IMR-90 (cell line): ENCODE results near the gene SLIT1. TPM values are rescaled to one million over a fixed set of nuclear protein-coding genes. Genes with fewer than 3 reads are reported as not detected.

Experiments used
- ATAC-seq: fragments of 200-7000 bp; cut with Tn5 transposase; 2 replicates; pipeline ENCODE4 v1.9.1; 2020; ENCODE audit warnings: low read depth, mild to moderate bottlenecking, moderate library complexity
- BruUV-seq: library from RNA; stranded (reverse); fragments of 400-500 nt; replicated peaks from 2 replicates; lab custom pipeline; 2021; lab: Mats Ljungman, UMichigan
- CTCF ChIA-PET: fragments of 300-600 bp; formaldehyde crosslinking; extraction: SDS; loops from one replicate; lab custom pipeline; 2021; ENCODE audit warnings: antibody characterized with exemption; lab: Yijun Ruan, JAX
- POLR2A ChIA-PET: fragments of 300-600 bp; sonication (Branson Sonifier 250); formaldehyde crosslinking; loops from one replicate; lab custom pipeline; 2022; ENCODE audit warnings: antibody characterized with exemption; ENCODE audit not compliant: unreplicated experiment; lab: Charles Lee
- DNase-seq: peaks from one replicate; pipeline ENCODE4 v3.0.0; 2013
- H2AFZ ChIP-seq: replicated peaks from 2 replicates; pipeline ENCODE3; 2013; ENCODE audit warnings: low read length, mild to moderate bottlenecking; ENCODE audit not compliant: poor library complexity
- H2AK5ac ChIP-seq: 2 replicates; pipeline ENCODE4 v1.6.1; 2013; ENCODE audit warnings: low read depth, low read length, inconsistent platforms
- H2AK9ac ChIP-seq: replicated peaks from 2 replicates; pipeline ENCODE3; 2013; ENCODE audit warnings: mild to moderate bottlenecking, low read depth, low read length, moderate library complexity; ENCODE audit not compliant: poor library complexity
- H2BK120ac ChIP-seq: 2 replicates; pipeline ENCODE4 v1.6.1; 2013; ENCODE audit warnings: low read depth, low read length, inconsistent platforms
- H2BK15ac ChIP-seq: 3 replicates; pipeline ENCODE4 v1.6.1; 2013; ENCODE audit warnings: low read depth, low read length, inconsistent platforms
- H2BK20ac ChIP-seq: 2 replicates; pipeline ENCODE4 v1.6.1; 2013; ENCODE audit warnings: low read depth, mild to moderate bottlenecking, inconsistent platforms, low read length, moderate library complexity
- H2BK5ac ChIP-seq: 2 replicates; pipeline ENCODE4 v1.6.1; 2013; ENCODE audit warnings: mild to moderate bottlenecking, low read depth, low read length, inconsistent platforms; ENCODE audit not compliant: poor library complexity, severe bottlenecking
- H3K14ac ChIP-seq: replicated peaks from 2 replicates; pipeline ENCODE4 v1.6.1; 2013; ENCODE audit warnings: low read depth, low read length, inconsistent platforms
- H3K18ac ChIP-seq: 2 replicates; pipeline ENCODE4 v1.6.1; 2013; ENCODE audit warnings: low read depth, low read length, control low read depth
- H3K23ac ChIP-seq: 2 replicates; pipeline ENCODE4 v1.6.1; 2013; ENCODE audit warnings: low read depth, low read length, inconsistent platforms
- H3K27ac ChIP-seq: 2 replicates; pipeline ENCODE4 v1.5.1; 2013; ENCODE audit warnings: mild to moderate bottlenecking, control low read depth, low read length; ENCODE audit not compliant: insufficient read depth
- H3K27me3 ChIP-seq: 2 replicates; pipeline ENCODE4 v1.6.1; 2013; ENCODE audit warnings: low read length; ENCODE audit not compliant: control insufficient read depth, insufficient read depth
- H3K36me3 ChIP-seq: 2 replicates; pipeline ENCODE4 v1.6.1; 2013; ENCODE audit warnings: low read length, mixed read lengths; ENCODE audit not compliant: control insufficient read depth, insufficient read depth
- H3K4ac ChIP-seq: 2 replicates; pipeline ENCODE4 v1.6.1; 2013; ENCODE audit warnings: low read depth, low read length, inconsistent platforms
- H3K4me1 ChIP-seq: 2 replicates; pipeline ENCODE4 v1.6.1; 2013; ENCODE audit warnings: low read length, mixed read lengths; ENCODE audit not compliant: control insufficient read depth, insufficient read depth
- H3K4me2 ChIP-seq: 2 replicates; pipeline ENCODE4 v1.6.1; 2013; ENCODE audit warnings: low read depth, mild to moderate bottlenecking, control low read depth, low read length, moderate library complexity
- H3K4me3 ChIP-seq: 2 replicates; pipeline ENCODE4 v1.5.1; 2013; ENCODE audit warnings: low read depth, mild to moderate bottlenecking, control low read depth, low read length, moderate library complexity; ENCODE audit not compliant: insufficient read depth
- H3K56ac ChIP-seq: 2 replicates; pipeline ENCODE4 v1.6.1; 2013; ENCODE audit warnings: low read length, inconsistent platforms; ENCODE audit not compliant: insufficient read depth; ENCODE audit errors: extremely low read depth
- H3K79me1 ChIP-seq, 2 experiments: 2 replicates each; pipeline ENCODE4 v1.6.1; 2013; ENCODE audit warnings: low read length in 2 of 2, inconsistent platforms in 1 of 2, low read depth in 1 of 2
- H3K9ac ChIP-seq: 2 replicates; pipeline ENCODE4 v1.6.1; 2013; ENCODE audit warnings: low read depth, low read length, control low read depth
- H3K9me1 ChIP-seq: 2 replicates; pipeline ENCODE4 v1.6.1; 2013; ENCODE audit warnings: low read length, inconsistent platforms; ENCODE audit not compliant: insufficient read depth
- H3K9me3 ChIP-seq: 2 replicates; pipeline ENCODE4 v1.6.1; 2013; ENCODE audit warnings: low read length; ENCODE audit not compliant: control insufficient read depth, insufficient read depth
- H4K20me1 ChIP-seq: 2 replicates; pipeline ENCODE4 v1.6.1; 2013; ENCODE audit warnings: low read length, inconsistent platforms; ENCODE audit not compliant: insufficient read depth
- H4K5ac ChIP-seq: 2 replicates; pipeline ENCODE4 v1.6.1; 2013; ENCODE audit warnings: mild to moderate bottlenecking, low read depth, low read length, control low read depth
- H4K8ac ChIP-seq, 2 experiments: 2 replicates each; pipeline ENCODE4 v1.6.1; 2013; ENCODE audit warnings: low read depth in 2 of 2, low read length in 2 of 2, control low read depth in 1 of 2, inconsistent platforms in 1 of 2
- H4K91ac ChIP-seq: 2 replicates; pipeline ENCODE4 v1.6.1; 2013; ENCODE audit warnings: low read depth, low read length, inconsistent platforms; ENCODE audit not compliant: insufficient read depth
- CHD1 ChIP-seq: IDR thresholded peaks from 2 replicates; pipeline ENCODE4 v1.6.1; 2012; ENCODE audit warnings: low read depth, low read length, improper control_type of control experiment
- FOS ChIP-seq: fragments of 150-350 bp; IDR thresholded peaks from 2 replicates; pipeline ENCODE4 v1.6.1; 2016; ENCODE audit warnings: low read depth, low read length
- MAFK ChIP-seq: IDR thresholded peaks from 2 replicates; pipeline ENCODE4 v1.6.1; 2012; ENCODE audit warnings: low read depth, low read length, improper control_type of control experiment
- MAZ ChIP-seq: IDR thresholded peaks from 2 replicates; pipeline ENCODE4 v1.6.1; 2012; ENCODE audit warnings: low read depth, mild to moderate bottlenecking, low read length, improper control_type of control experiment, moderate library complexity, borderline replicate concordance
- MXI1 ChIP-seq: IDR thresholded peaks from 2 replicates; pipeline ENCODE4 v1.6.1; 2012; ENCODE audit warnings: low read depth, mild to moderate bottlenecking, low read length, moderate library complexity, borderline replicate concordance
- NFE2L2 ChIP-seq: fragments of 150-350 bp; IDR thresholded peaks from 2 replicates; pipeline ENCODE4 v1.6.1; 2016; ENCODE audit warnings: low read depth, mild to moderate bottlenecking, low read length
- POLR2A ChIP-seq: IDR thresholded peaks from 2 replicates; pipeline ENCODE4 v1.6.1; 2012; ENCODE audit warnings: mild to moderate bottlenecking, low read depth, low read length
- RFX5 ChIP-seq: IDR thresholded peaks from 2 replicates; pipeline ENCODE4 v1.8.0; 2012; ENCODE audit warnings: low read depth, mild to moderate bottlenecking, low read length, moderate library complexity
- SMC3 ChIP-seq: fragments of 150-350 bp; IDR thresholded peaks from 2 replicates; pipeline ENCODE4 v1.6.1; 2016; ENCODE audit warnings: low read depth, mild to moderate bottlenecking, antibody characterized with exemption, low read length, moderate library complexity
- WGBS, 2 experiments: methylation state at CpG; one replicate each; pipeline versions ENCODE4 v1.1.5 to v1.1.7; 2013; ENCODE audit warnings: missing lambda C conversion rate in 2 of 2; ENCODE audit not compliant: insufficient read length in 1 of 2; ENCODE audit errors: extremely low coverage in 2 of 2; 5-methylcytosine and 5-hydroxymethylcytosine counted together
- dilution Hi-C: fragments of 300-500 bp; cut with HindIII; formaldehyde crosslinking; loops from one replicate; pipeline ENCODE4 v1.14.3; 2018; ENCODE audit warnings: low sequenced_read_pairs; ENCODE audit not compliant: unreplicated experiment
- in situ Hi-C: fragments of 300-500 bp; cut with MboI; formaldehyde crosslinking; loops from 3 replicates; pipeline ENCODE4 v1.14.3; 2019; ENCODE audit warnings: low sequenced_read_pairs, inconsistent platforms, mixed read lengths
- intact Hi-C: fragments of 100-400 bp; cut with micrococcal nuclease; formaldehyde crosslinking; loops from 2 replicates; pipeline ENCODE4 v1.10.0; 2022
- polyA plus RNA-seq, 3 experiments: library from polyadenylated mRNA; depleted of rRNA; stranded (reverse); fragments of >200 nt; gene quantifications; 2 replicates each; pipeline ENCODE4 v1.2.3, GENCODE V29; 2012; ENCODE audit warnings: low replicate concordance in 1 of 3
- total RNA-seq: library from RNA; depleted of rRNA; stranded (reverse); fragments of >200 nt; gene quantifications from 2 replicates; pipeline ENCODE4 v1.2.3, GENCODE V29; 2012
- TF ChIP-seq, protein P1 (sequence below): fragments of 150-350 bp; IDR thresholded peaks from 2 replicates; pipeline ENCODE4 v1.6.1; 2016; ENCODE audit warnings: low read depth, mild to moderate bottlenecking, low read length, moderate library complexity, borderline replicate concordance
- TF ChIP-seq, protein P2 (sequence below): fragments of 150-350 bp; IDR thresholded peaks from 2 replicates; pipeline ENCODE4 v1.6.1; 2017; ENCODE audit warnings: mild to moderate bottlenecking, antibody characterized with exemption, low read length, low read depth
- TF ChIP-seq, protein P3 (sequence below): conservative IDR thresholded peaks from 2 replicates; pipeline ENCODE4 v1.5.1; 2012; ENCODE audit warnings: mild to moderate bottlenecking, low read depth, low read length, improper control_type of control experiment

Gene SLIT1
- total and polyA plus RNA-seq, 2 of the 4 experiments (the other 2 are of a cell fraction) = under 0.01 TPM

DNA sequence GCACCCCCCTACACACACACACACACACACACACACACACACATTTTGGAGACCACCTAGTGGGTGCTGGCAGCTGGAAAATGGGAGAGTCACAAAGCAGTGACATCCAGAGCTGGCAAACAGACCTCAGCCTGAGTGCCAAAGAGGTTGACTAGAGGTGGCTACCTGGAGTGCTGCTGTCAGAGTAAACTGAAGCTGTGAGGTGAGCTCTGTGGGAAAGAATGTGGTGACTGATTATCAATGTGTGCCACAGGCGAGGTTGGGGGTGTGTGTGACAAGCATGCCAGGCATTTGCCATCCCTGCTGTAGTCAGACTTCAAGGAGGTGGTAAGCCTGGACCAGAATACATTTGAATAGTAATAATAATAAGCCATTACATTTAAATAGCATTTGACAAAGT lies 120.6 kb downstream of the SLIT1 start:
- DNase-seq (no peak), ATAC-seq (no peak)
- in situ Hi-C loops (no loop called here), intact Hi-C loops (no loop called here), dilution Hi-C loops (no loop called here)
- CTCF ChIA-PET = no interaction called here
- Histone ChIP-seq H3K9me1 (no peaks in the 10 kb centered on the region), H2AFZ (no peak overlapping the region), H3K27ac (no peak overlapping the region), H2BK5ac (no peak overlapping the region), H4K91ac (no peak overlapping the region), H2BK20ac (no peak overlapping the region), H3K4me1 (no peaks in the 10 kb centered on the region), H4K8ac (no peak overlapping the region), H3K18ac (no peak overlapping the region), H3K27me3 (peaks cover 59% of the 10 kb centered on the region), H4K20me1 (no peaks in the 10 kb centered on the region), H3K36me3 (no peaks in the 10 kb centered on the region), H3K79me1 (no peaks in the 10 kb centered on the region), H3K14ac (no peak overlapping the region), H3K23ac (no peak overlapping the region), H3K4me2 (no peak overlapping the region), H4K5ac (no peak overlapping the region), H3K9ac (no peak overlapping the region), H2BK15ac (no peak overlapping the region), H3K56ac (no peak overlapping the region), H3K9me3 (peaks cover 8% of the 10 kb centered on the region), H3K4ac (no peak overlapping the region), H3K4me3 (no peak overlapping the region), H2AK5ac (no peak overlapping the region), H2AK9ac (no peak overlapping the region), H2BK120ac (no peak overlapping the region)
- BruUV-seq = no TSS peak
- POLR2A ChIA-PET = no interaction called here
- TF ChIP-seq MXI1 (no peak), RFX5 (no peak), NFE2L2 (no peak), CHD1 (no peak), POLR2A (no peak), FOS (no peak), MAZ (no peak), MAFK (no peak), SMC3 (no peak)
- TF ChIP-seq, protein P1, sequence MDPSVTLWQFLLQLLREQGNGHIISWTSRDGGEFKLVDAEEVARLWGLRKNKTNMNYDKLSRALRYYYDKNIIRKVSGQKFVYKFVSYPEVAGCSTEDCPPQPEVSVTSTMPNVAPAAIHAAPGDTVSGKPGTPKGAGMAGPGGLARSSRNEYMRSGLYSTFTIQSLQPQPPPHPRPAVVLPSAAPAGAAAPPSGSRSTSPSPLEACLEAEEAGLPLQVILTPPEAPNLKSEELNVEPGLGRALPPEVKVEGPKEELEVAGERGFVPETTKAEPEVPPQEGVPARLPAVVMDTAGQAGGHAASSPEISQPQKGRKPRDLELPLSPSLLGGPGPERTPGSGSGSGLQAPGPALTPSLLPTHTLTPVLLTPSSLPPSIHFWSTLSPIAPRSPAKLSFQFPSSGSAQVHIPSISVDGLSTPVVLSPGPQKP = no peak
- TF ChIP-seq, protein P2, sequence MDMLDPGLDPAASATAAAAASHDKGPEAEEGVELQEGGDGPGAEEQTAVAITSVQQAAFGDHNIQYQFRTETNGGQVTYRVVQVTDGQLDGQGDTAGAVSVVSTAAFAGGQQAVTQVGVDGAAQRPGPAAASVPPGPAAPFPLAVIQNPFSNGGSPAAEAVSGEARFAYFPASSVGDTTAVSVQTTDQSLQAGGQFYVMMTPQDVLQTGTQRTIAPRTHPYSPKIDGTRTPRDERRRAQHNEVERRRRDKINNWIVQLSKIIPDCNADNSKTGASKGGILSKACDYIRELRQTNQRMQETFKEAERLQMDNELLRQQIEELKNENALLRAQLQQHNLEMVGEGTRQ = no peak
- TF ChIP-seq, protein P3, sequence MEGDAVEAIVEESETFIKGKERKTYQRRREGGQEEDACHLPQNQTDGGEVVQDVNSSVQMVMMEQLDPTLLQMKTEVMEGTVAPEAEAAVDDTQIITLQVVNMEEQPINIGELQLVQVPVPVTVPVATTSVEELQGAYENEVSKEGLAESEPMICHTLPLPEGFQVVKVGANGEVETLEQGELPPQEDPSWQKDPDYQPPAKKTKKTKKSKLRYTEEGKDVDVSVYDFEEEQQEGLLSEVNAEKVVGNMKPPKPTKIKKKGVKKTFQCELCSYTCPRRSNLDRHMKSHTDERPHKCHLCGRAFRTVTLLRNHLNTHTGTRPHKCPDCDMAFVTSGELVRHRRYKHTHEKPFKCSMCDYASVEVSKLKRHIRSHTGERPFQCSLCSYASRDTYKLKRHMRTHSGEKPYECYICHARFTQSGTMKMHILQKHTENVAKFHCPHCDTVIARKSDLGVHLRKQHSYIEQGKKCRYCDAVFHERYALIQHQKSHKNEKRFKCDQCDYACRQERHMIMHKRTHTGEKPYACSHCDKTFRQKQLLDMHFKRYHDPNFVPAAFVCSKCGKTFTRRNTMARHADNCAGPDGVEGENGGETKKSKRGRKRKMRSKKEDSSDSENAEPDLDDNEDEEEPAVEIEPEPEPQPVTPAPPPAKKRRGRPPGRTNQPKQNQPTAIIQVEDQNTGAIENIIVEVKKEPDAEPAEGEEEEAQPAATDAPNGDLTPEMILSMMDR = no peak
- no CpG with 5 or more reads among the region's 1 CpG for WGBS, 2 experiments
